ENCODE results near the gene MTNR1A.

Gene MTNR1A

DNA sequence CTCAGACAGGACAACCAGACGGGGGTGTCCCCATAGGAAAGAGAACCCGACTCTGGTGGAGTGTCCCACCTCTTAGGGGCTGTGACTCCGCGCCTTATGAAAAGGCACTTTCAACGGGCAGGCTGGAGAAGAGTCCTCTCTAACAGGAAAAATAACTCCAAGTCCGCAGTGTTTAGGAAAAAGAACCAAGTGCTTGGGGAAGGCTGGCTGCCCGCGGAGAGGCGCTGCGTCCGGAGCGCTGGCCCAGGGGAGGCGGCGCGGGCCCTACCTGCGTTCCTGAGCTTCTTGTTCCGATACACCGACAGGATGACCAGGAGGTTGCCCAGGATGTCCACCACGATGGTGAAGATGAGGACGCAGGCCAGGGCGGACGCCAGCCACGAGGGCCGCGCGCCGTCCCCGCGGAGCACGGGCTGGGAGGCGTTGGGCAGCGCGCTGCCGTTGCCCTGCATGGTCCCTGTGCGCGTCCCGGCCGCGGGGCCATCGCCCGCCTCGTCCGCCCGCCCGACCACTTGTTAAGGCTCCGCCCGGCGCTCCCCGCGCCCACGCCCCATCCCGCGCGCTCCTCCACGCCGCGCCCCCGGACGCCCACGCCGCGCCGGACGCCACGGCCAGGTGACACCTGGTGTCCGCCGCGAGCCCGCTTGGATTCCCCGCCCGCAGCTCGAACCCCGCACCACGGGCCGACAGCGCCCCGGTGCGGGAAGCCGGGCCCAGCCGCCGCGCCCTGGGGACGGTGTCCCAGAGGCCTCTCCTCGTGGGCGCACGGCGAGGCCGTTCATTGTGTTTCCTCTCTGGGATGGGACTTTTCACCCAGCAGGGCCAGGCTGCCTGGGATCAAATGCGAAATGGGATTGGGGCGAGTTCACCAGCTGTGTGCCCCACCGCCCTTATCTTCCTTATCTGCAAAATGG is at the start of gene MTNR1A:
Gene MTNR1A (minus strand): TSS at position 654 of the 914 bp plus-strand sequence. CDS start 202 bp downstream, at position 452.
- no peak within 1 kb of the TSS for H3K9ac ChIP-seq (ENCODE audit: low read length in 2 of 2)

GRCh38 chr4:186604124-186604807 is 48.9 kb upstream of the MTNR1A start:
- Histone ChIP-seq H3K27me3 (ENCODE audit: control insufficient read depth in 1 of 2, insufficient read depth in 2 of 2, low read length in 2 of 2) (no peaks in the 10 kb centered on the region), H3K27ac (ENCODE audit: low read length) (no peak overlapping the region), H3K36me3 (ENCODE audit: control insufficient read depth in 2 of 2, insufficient read depth in 2 of 2, low read length in 2 of 2) (peaks cover 62% of the 10 kb centered on the region in 2 donors), H3K9ac (ENCODE audit: low read length in 2 of 2) (no peak overlapping the region), H3K4me1 (ENCODE audit: control insufficient read depth, insufficient read depth, low read length) (no peaks in the 10 kb centered on the region), H3K9me3 (ENCODE audit: control insufficient read depth in 2 of 2, low read length in 2 of 2) (no peaks in the 10 kb centered on the region), H3K4me3 (ENCODE audit: low read length in 2 of 2) (no peak overlapping the region)

More for the DNA sequence above, at the start of gene MTNR1A:
- Histone ChIP-seq H3K4me1 (ENCODE audit: control insufficient read depth, insufficient read depth, low read length) (peaks cover 5% of the 10 kb centered on the region), H3K27me3 (ENCODE audit: control insufficient read depth in 1 of 2, insufficient read depth in 2 of 2, low read length in 2 of 2) (peaks cover 23 to 24% of the 10 kb centered on the region in 2 donors), H3K27ac (ENCODE audit: low read length) (no peak within 1 kb of the TSS), H3K36me3 (ENCODE audit: control insufficient read depth in 2 of 2, insufficient read depth in 2 of 2, low read length in 2 of 2) (no peaks in the 10 kb centered on the region), H3K4me3 (ENCODE audit: low read length in 2 of 2) (peak within 1 kb of the TSS; percentile 49 to 52), H3K9me3 (ENCODE audit: control insufficient read depth in 2 of 2, low read length in 2 of 2) (peaks cover 0 to 4% of the 10 kb centered on the region in 2 donors)

GRCh38 chr4:186602978-186603377 is 47.6 kb upstream of the MTNR1A start:
- Histone ChIP-seq H3K27ac (ENCODE audit: low read length) (no peak overlapping the region), H3K9ac (ENCODE audit: low read length in 2 of 2) (no peak overlapping the region), H3K9me3 (ENCODE audit: control insufficient read depth in 2 of 2, low read length in 2 of 2) (no peaks in the 10 kb centered on the region), H3K27me3 (ENCODE audit: control insufficient read depth in 1 of 2, insufficient read depth in 2 of 2, low read length in 2 of 2) (no peaks in the 10 kb centered on the region), H3K4me3 (ENCODE audit: low read length in 2 of 2) (no peak overlapping the region), H3K36me3 (ENCODE audit: control insufficient read depth in 2 of 2, insufficient read depth in 2 of 2, low read length in 2 of 2) (peaks cover 60 to 64% of the 10 kb centered on the region in 2 donors), H3K4me1 (ENCODE audit: control insufficient read depth, insufficient read depth, low read length) (no peaks in the 10 kb centered on the region)

DNA sequence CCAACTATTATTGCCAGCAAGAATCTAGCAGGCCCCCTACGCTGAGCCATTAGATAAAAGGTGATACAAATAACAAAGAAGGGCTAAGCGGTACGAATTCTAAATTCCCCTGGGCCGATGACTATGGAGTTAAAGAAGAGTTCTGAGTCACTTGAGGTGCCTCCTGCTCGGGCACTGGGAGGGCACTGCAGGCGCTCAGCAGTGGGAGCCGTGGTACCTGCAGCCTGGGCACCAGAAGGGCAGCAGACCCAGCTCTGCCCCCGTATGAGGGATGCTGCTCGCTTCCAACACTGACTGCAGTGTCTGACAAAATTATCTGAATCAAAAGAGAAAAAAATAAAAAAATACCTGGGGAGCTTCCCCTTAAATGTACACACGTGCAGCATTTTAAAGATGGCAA is 44.1 kb upstream of the MTNR1A start:
- Histone ChIP-seq H3K27me3 (ENCODE audit: control insufficient read depth in 1 of 2, insufficient read depth in 2 of 2, low read length in 2 of 2) (no peaks in the 10 kb centered on the region), H3K36me3 (ENCODE audit: control insufficient read depth in 2 of 2, insufficient read depth in 2 of 2, low read length in 2 of 2) (peaks cover 58 to 66% of the 10 kb centered on the region in 2 donors)

DNA sequence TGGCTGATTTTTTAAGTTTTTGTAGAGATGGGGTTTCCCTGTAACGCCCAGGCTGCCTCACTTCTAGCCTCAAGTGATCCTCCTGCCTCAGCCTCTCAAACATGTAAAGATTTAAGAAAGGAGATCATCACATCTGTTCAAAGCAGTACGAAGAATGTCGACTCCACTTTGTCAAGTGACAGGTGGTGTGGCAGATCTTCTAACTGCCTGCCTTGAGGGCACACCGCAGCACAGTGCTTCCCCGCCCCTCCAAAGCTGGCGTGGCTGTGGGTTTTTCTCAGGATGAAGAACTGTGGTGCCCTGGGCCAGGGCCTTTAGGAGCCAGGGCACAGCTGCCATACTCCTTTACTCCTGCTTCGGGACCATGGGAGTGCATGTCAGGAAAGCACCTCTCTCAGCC is 43.3 kb upstream of the MTNR1A start:
- H3K27ac ChIP-seq (ENCODE audit: low read length), result no peak overlapping the region
- no peaks in the 10 kb centered on the region for H3K9me3 ChIP-seq (ENCODE audit: control insufficient read depth in 2 of 2, low read length in 2 of 2)
- no peaks in the 10 kb centered on the region for H3K27me3 ChIP-seq (ENCODE audit: control insufficient read depth in 1 of 2, insufficient read depth in 2 of 2, low read length in 2 of 2)
- no peak overlapping the region for H3K4me3 ChIP-seq (ENCODE audit: low read length in 2 of 2)
- H3K4me1 ChIP-seq (ENCODE audit: control insufficient read depth, insufficient read depth, low read length), result no peaks in the 10 kb centered on the region
- H3K9ac ChIP-seq (ENCODE audit: low read length in 2 of 2), result no peak overlapping the region
- peaks cover 54 to 64% of the 10 kb centered on the region in 2 donors for H3K36me3 ChIP-seq (ENCODE audit: control insufficient read depth in 2 of 2, insufficient read depth in 2 of 2, low read length in 2 of 2)

More for the DNA sequence above, 44.1 kb upstream of the MTNR1A start:
- Histone ChIP-seq H3K9me3 (ENCODE audit: control insufficient read depth in 2 of 2, low read length in 2 of 2) (no peaks in the 10 kb centered on the region), H3K4me1 (ENCODE audit: control insufficient read depth, insufficient read depth, low read length) (no peaks in the 10 kb centered on the region), H3K9ac (ENCODE audit: low read length in 2 of 2) (no peak overlapping the region), H3K27ac (ENCODE audit: low read length) (no peak overlapping the region), H3K4me3 (ENCODE audit: low read length in 2 of 2) (no peak overlapping the region)

DNA sequence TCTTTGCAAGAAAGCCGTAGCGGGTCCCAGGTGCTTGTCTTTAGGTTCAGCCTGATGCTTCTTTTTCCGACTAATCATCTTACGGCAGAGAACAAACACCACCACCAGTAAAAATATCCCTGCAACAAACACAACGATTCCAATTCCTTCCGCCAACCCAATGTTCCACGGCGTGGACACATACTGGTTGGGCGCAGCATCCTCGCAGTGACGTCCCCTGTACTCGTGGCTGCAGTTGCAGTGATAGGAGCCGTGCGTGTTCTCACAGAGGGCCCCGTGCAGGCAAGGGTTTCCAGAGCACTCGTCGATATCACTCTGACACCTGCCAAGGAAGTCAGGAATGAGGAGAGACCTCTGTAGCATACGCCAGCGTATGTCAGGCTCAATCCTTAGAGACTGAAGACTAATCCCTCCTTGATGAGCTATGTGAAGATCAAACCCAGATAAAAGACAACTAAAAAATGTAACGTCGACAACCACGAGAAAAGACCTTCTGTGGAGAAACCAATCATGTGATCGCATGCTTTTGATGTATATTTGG is 41.6 kb upstream of the MTNR1A start:
- Histone ChIP-seq H3K4me1 (ENCODE audit: control insufficient read depth, insufficient read depth, low read length) (no peaks in the 10 kb centered on the region), H3K9ac (ENCODE audit: low read length in 2 of 2) (no peak overlapping the region), H3K27me3 (ENCODE audit: control insufficient read depth in 1 of 2, insufficient read depth in 2 of 2, low read length in 2 of 2) (no peaks in the 10 kb centered on the region), H3K9me3 (ENCODE audit: control insufficient read depth in 2 of 2, low read length in 2 of 2) (no peaks in the 10 kb centered on the region), H3K36me3 (ENCODE audit: control insufficient read depth in 2 of 2, insufficient read depth in 2 of 2, low read length in 2 of 2) (peaks cover 48 to 57% of the 10 kb centered on the region in 2 donors), H3K27ac (ENCODE audit: low read length) (no peak overlapping the region), H3K4me3 (ENCODE audit: low read length in 2 of 2) (no peak overlapping the region)

DNA sequence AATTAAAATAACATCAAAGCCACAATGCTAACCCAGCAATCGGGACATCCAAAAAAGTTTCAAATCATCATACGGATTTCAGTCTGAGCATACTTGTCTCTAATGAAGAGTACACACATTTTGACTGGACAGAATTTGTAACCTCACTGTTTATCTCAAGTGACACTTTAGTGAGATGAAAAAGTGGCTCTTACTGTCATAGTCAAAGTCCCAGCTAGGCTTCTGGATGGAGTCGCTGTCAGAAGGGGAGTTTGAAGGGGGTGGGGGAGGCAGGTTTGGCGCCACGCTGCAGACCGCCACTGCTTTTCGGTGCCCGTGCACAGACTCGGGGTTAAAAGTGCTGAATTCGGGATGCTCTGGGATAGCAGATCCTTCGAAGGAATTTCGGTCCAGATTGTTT is 41.0 kb upstream of the MTNR1A start:
- Histone ChIP-seq H3K4me1 (ENCODE audit: control insufficient read depth, insufficient read depth, low read length) (no peaks in the 10 kb centered on the region), H3K9ac (ENCODE audit: low read length in 2 of 2) (no peak overlapping the region), H3K36me3 (ENCODE audit: control insufficient read depth in 2 of 2, insufficient read depth in 2 of 2, low read length in 2 of 2) (peaks cover 48 to 57% of the 10 kb centered on the region in 2 donors), H3K27me3 (ENCODE audit: control insufficient read depth in 1 of 2, insufficient read depth in 2 of 2, low read length in 2 of 2) (no peaks in the 10 kb centered on the region), H3K4me3 (ENCODE audit: low read length in 2 of 2) (no peak overlapping the region), H3K27ac (ENCODE audit: low read length) (no peak overlapping the region), H3K9me3 (ENCODE audit: control insufficient read depth in 2 of 2, low read length in 2 of 2) (no peaks in the 10 kb centered on the region)

DNA sequence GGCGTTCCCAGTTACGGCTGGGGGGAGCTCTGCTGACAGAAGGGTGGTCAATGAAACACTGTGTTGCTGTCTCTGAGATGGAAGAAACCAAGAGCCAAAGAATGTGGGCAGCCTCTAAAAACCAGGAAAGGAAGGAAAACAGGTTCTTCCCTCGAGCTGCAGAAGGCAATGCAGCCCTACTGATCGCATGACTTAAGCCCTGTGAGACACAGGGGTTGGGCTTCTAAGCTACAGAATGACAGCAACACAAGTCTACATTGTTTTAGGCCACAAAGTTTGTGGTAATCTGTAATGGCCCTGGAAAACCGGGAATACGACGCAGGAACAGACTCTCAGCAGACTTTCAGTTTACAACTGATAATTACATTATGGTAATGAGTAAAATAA is 38.2 kb upstream of the MTNR1A start:
- Histone ChIP-seq H3K27ac (ENCODE audit: low read length) (no peak overlapping the region), H3K36me3 (ENCODE audit: control insufficient read depth in 2 of 2, insufficient read depth in 2 of 2, low read length in 2 of 2) (peaks cover 41 to 42% of the 10 kb centered on the region in 2 donors), H3K27me3 (ENCODE audit: control insufficient read depth in 1 of 2, insufficient read depth in 2 of 2, low read length in 2 of 2) (no peaks in the 10 kb centered on the region), H3K4me1 (ENCODE audit: control insufficient read depth, insufficient read depth, low read length) (no peaks in the 10 kb centered on the region), H3K9ac (ENCODE audit: low read length in 2 of 2) (no peak overlapping the region), H3K9me3 (ENCODE audit: control insufficient read depth in 2 of 2, low read length in 2 of 2) (no peaks in the 10 kb centered on the region), H3K4me3 (ENCODE audit: low read length in 2 of 2) (no peak overlapping the region)

GRCh38 chr4:186592966-186593586 is 37.7 kb upstream of the MTNR1A start:
- no peak overlapping the region for H3K4me3 ChIP-seq (ENCODE audit: low read length in 2 of 2)
- H3K9ac ChIP-seq (ENCODE audit: low read length in 2 of 2), result no peak overlapping the region
- H3K9me3 ChIP-seq (ENCODE audit: control insufficient read depth in 2 of 2, low read length in 2 of 2), result no peaks in the 10 kb centered on the region
- H3K27me3 ChIP-seq (ENCODE audit: control insufficient read depth in 1 of 2, insufficient read depth in 2 of 2, low read length in 2 of 2), result no peaks in the 10 kb centered on the region
- peaks cover 45% of the 10 kb centered on the region in 2 donors for H3K36me3 ChIP-seq (ENCODE audit: control insufficient read depth in 2 of 2, insufficient read depth in 2 of 2, low read length in 2 of 2)
- no peak overlapping the region for H3K27ac ChIP-seq (ENCODE audit: low read length)
- no peaks in the 10 kb centered on the region for H3K4me1 ChIP-seq (ENCODE audit: control insufficient read depth, insufficient read depth, low read length)

GRCh38 chr4:186592445-186592844 is 37.1 kb upstream of the MTNR1A start:
- H3K36me3 ChIP-seq (ENCODE audit: control insufficient read depth in 2 of 2, insufficient read depth in 2 of 2, low read length in 2 of 2), result peaks cover 40 to 41% of the 10 kb centered on the region in 2 donors
- no peaks in the 10 kb centered on the region for H3K9me3 ChIP-seq (ENCODE audit: control insufficient read depth in 2 of 2, low read length in 2 of 2)
- no peak overlapping the region for H3K27ac ChIP-seq (ENCODE audit: low read length)
- no peak overlapping the region for H3K4me3 ChIP-seq (ENCODE audit: low read length in 2 of 2)
- no peak overlapping the region for H3K9ac ChIP-seq (ENCODE audit: low read length in 2 of 2)
- H3K27me3 ChIP-seq (ENCODE audit: control insufficient read depth in 1 of 2, insufficient read depth in 2 of 2, low read length in 2 of 2), result no peaks in the 10 kb centered on the region
- H3K4me1 ChIP-seq (ENCODE audit: control insufficient read depth, insufficient read depth, low read length), result no peaks in the 10 kb centered on the region
